ENCODE data around the gene EPS8L3. TPM values are rescaled to one million over a fixed set of nuclear protein-coding genes. Genes with fewer than 3 reads are reported as not detected.

Gene EPS8L3
- total RNA-seq, 1 donor from 2014 or later, result not detected

DNA sequence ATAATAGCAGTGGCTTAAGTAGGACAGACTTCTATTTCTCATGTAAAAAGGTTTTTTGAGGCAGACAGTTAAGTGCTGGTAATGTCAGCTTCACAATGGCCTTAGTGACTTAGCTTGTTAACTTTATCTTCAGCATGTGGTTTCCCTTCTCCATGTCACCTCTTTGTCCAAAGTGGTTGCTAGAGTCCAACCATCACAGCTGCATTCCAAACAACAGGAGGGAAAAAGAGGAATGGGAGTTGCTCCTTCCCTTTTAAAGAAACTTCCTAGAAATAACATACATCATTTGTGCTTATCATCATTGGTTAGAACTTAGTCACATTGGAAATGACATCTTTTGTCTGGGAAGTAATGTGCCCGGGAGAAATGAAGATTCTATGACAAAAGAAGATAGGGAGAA, 41.8 kb downstream of the EPS8L3 start:
- Mint-ChIP-seq H3K27ac (ENCODE audit: unreplicated experiment) (no peak overlapping the region), H3K9me3 (ENCODE audit: unreplicated experiment) (no peaks in the 10 kb centered on the region), H3K27me3 (ENCODE audit: unreplicated experiment) (no peaks in the 10 kb centered on the region), H3K4me3 (ENCODE audit: unreplicated experiment) (no peak overlapping the region), H3K4me1 (ENCODE audit: low read depth, unreplicated experiment) (no peaks in the 10 kb centered on the region), H3K36me3 (ENCODE audit: unreplicated experiment) (peaks cover 13% of the 10 kb centered on the region)
- TF ChIP-seq CTCF (IDR thresholded peaks at IDR 0.05; ENCODE audit: partially characterized antibody, unreplicated experiment), result no peak
- DNase-seq, result no peak

GRCh38 chr1:109721042-109721441, 42.7 kb downstream of the EPS8L3 start:
- Mint-ChIP-seq H3K9me3 (ENCODE audit: unreplicated experiment) (peaks cover 1% of the 10 kb centered on the region), H3K27ac (ENCODE audit: unreplicated experiment) (no peak overlapping the region), H3K27me3 (ENCODE audit: unreplicated experiment) (peaks cover 2% of the 10 kb centered on the region), H3K36me3 (ENCODE audit: unreplicated experiment) (peaks cover 10% of the 10 kb centered on the region), H3K4me3 (ENCODE audit: unreplicated experiment) (no peak overlapping the region), H3K4me1 (ENCODE audit: low read depth, unreplicated experiment) (no peaks in the 10 kb centered on the region)
- no peak for DNase-seq
- no peak for TF ChIP-seq CTCF (IDR thresholded peaks at IDR 0.05; ENCODE audit: partially characterized antibody, unreplicated experiment)

DNA sequence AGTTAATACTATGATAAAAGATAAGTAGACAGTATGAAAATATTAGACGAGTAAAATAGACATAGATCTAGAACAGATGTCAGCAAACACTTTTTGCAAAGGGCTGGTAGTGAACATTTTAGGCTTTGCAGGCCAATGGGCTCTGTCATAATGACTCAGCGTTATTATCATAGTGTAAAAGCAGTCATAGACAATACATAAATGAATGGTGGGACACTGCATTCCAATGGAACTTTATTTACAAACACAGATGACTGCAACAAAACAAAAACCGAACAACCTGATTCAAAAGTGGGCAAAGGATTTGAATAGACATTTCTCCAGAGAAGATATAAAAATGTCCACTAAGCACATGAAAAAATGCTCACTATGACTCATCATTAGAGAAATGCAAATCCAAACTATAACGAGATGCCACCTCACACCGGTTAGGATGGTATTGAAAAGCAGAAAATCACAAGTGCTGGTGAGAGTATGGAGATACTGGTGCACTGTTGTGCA, 44.3 kb downstream of the EPS8L3 start:
- Mint-ChIP-seq H3K9me3 (ENCODE audit: unreplicated experiment) (peaks cover 3% of the 10 kb centered on the region), H3K4me3 (ENCODE audit: unreplicated experiment) (no peak overlapping the region), H3K27ac (ENCODE audit: unreplicated experiment) (no peak overlapping the region), H3K36me3 (ENCODE audit: unreplicated experiment) (peaks cover 5% of the 10 kb centered on the region), H3K27me3 (ENCODE audit: unreplicated experiment) (peaks cover 4% of the 10 kb centered on the region), H3K4me1 (ENCODE audit: low read depth, unreplicated experiment) (no peaks in the 10 kb centered on the region)
- TF ChIP-seq CTCF (IDR thresholded peaks at IDR 0.05; ENCODE audit: partially characterized antibody, unreplicated experiment), result no peak
- no peak for DNase-seq

DNA sequence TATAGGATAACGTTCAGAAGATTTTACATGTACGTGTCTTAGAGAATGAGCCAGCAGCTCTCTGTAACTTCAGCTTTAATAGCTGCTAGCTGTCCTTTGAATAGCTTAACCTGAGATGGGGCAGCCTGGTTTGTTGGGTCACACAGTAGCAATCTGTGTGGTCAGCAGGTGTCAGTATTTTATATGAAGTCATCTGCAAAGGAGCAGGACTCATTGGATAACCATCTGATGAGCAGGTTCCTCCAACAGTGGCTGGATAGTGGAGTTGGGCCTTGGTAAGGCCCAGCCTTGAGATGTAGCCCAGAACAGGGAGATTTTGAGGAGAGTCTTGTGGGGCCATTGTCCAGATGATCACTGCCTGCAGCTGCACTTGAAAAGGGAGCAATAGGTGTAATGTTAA, 45.2 kb downstream of the EPS8L3 start:
- DNase-seq, result no peak
- H3K4me3 Mint-ChIP-seq (ENCODE audit: unreplicated experiment), result no peak overlapping the region
- no peak for TF ChIP-seq CTCF (IDR thresholded peaks at IDR 0.05; ENCODE audit: partially characterized antibody, unreplicated experiment)
- peaks cover 3% of the 10 kb centered on the region for H3K9me3 Mint-ChIP-seq (ENCODE audit: unreplicated experiment)
- H3K27ac Mint-ChIP-seq (ENCODE audit: unreplicated experiment), result no peak overlapping the region
- H3K27me3 Mint-ChIP-seq (ENCODE audit: unreplicated experiment), result peaks cover 6% of the 10 kb centered on the region
- H3K4me1 Mint-ChIP-seq (ENCODE audit: low read depth, unreplicated experiment), result no peaks in the 10 kb centered on the region
- peaks cover 5% of the 10 kb centered on the region for H3K36me3 Mint-ChIP-seq (ENCODE audit: unreplicated experiment)

- no peak overlapping the region for H3K27ac Mint-ChIP-seq (ENCODE audit: unreplicated experiment)
- H3K4me3 Mint-ChIP-seq (ENCODE audit: unreplicated experiment), result no peak overlapping the region
- H3K4me1 Mint-ChIP-seq (ENCODE audit: low read depth, unreplicated experiment), result no peaks in the 10 kb centered on the region
Observed at GRCh38 chr1:109717729-109718128, 46.0 kb downstream of the EPS8L3 start.

More at GRCh38 chr1:109717729-109718128, 46.0 kb downstream of the EPS8L3 start:
- H3K36me3 Mint-ChIP-seq (ENCODE audit: unreplicated experiment), result peaks cover 5% of the 10 kb centered on the region
- H3K9me3 Mint-ChIP-seq (ENCODE audit: unreplicated experiment), result peaks cover 3% of the 10 kb centered on the region
- no peak for DNase-seq
- H3K27me3 Mint-ChIP-seq (ENCODE audit: unreplicated experiment), result peaks cover 8% of the 10 kb centered on the region
- TF ChIP-seq CTCF (IDR thresholded peaks at IDR 0.05; ENCODE audit: partially characterized antibody, unreplicated experiment), result no peak

Measured in glutamatergic neuron (in vitro differentiated cells).